Mucosa of descending colon (tissue), 3 donors: ENCODE measurements around the gene TACR1. TPM values are rescaled to one million over a fixed set of nuclear protein-coding genes. Genes with fewer than 3 reads are reported as not detected.
"Not testable (repeated sequence)": the region's sequence is repeated elsewhere in the genome, so short reads cannot be mapped to it uniquely, and the experiment has no call there.

Source experiments
- ATAC-seq: fragments of 200-7000 bp; cut with Tn5 transposase; one replicate; pipeline ENCODE4 v1.9.1; 2020; ENCODE audit warnings: mild to moderate bottlenecking, moderate library complexity
- DNase-seq, 3 donors: peaks; one replicate each; pipeline ENCODE4 v3.0.0-alpha.2; 2020
- H3K36me3 ChIP-seq: fragments of 200-600 bp; one replicate; pipeline ENCODE4 v1.8.0; 2021; ENCODE audit warnings: low read depth, mild to moderate bottlenecking
- H3K4me1 ChIP-seq: fragments of 200-600 bp; one replicate; pipeline ENCODE4 v1.8.0; 2021; ENCODE audit warnings: low read depth, mild to moderate bottlenecking
- H3K4me3 ChIP-seq: fragments of 200-600 bp; one replicate; pipeline ENCODE4 v1.8.0; 2021; ENCODE audit warnings: mild to moderate bottlenecking
- H3K9me3 ChIP-seq: fragments of 200-600 bp; one replicate; pipeline ENCODE4 v1.8.0; 2021; ENCODE audit warnings: mild to moderate bottlenecking
- intact Hi-C, 2 donors: fragments of 100-400 bp; cut with DNase I in 1 of 2; cut with micrococcal nuclease in 1 of 2; formaldehyde crosslinking; loops; one replicate each; pipeline versions ENCODE4 v1.11.0 to v1.11.1; 2022; cut with DNase I, micrococcal nuclease
- total RNA-seq, 3 donors: library from RNA; stranded (reverse); fragmentation: NEBNext Ultra II Directional in 2 of 3; extraction: Animal tissue kit (Norgen Biotek cat#: 25700) in 2 of 3; gene quantifications; one replicate each; pipeline versions ENCODE4 v1.2.1 to v1.2.4, GENCODE V29; 2021 to 2023
- TF ChIP-seq, protein P1 (sequence below): fragments of 200-600 bp; IDR thresholded peaks from one replicate; pipeline ENCODE4 v1.8.0; 2022; ENCODE audit warnings: antibody characterized with exemption, mild to moderate bottlenecking
- donor health status: DM: no; HTN: no; CAD: no; lungs with moderate emphysema.
- donor health status: DM: no; HTN: no; CAD: no.
- donor health status: DM: no; HTN: yes; CAD: no.

Gene TACR1
- total RNA-seq, 3 donors from 2014 or later = 0.81 to 1.2 (median 1.0) TPM

DNA sequence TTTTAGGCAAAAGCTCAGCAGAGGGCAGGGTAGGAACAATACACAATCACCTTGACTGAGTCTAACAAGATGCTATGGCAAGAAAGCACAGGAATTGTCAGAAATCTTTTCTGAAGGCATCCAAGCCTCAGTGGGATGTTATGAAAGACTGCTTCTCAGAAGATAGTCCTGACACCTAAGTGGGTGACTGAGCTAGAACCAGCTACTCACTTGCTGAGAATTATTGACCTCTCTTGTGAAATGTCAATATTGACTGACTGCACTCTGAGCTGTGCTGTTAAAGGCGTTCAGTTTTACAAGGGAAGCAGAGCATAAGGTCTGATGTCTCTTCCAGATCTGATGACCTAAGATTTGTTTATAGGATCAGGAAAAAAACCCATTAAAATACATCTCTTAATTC, 46.1 kb downstream of the TACR1 start:
- TF ChIP-seq, protein P1, sequence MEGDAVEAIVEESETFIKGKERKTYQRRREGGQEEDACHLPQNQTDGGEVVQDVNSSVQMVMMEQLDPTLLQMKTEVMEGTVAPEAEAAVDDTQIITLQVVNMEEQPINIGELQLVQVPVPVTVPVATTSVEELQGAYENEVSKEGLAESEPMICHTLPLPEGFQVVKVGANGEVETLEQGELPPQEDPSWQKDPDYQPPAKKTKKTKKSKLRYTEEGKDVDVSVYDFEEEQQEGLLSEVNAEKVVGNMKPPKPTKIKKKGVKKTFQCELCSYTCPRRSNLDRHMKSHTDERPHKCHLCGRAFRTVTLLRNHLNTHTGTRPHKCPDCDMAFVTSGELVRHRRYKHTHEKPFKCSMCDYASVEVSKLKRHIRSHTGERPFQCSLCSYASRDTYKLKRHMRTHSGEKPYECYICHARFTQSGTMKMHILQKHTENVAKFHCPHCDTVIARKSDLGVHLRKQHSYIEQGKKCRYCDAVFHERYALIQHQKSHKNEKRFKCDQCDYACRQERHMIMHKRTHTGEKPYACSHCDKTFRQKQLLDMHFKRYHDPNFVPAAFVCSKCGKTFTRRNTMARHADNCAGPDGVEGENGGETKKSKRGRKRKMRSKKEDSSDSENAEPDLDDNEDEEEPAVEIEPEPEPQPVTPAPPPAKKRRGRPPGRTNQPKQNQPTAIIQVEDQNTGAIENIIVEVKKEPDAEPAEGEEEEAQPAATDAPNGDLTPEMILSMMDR = no peak
- peak; percentile 88 for ATAC-seq
- intact Hi-C loops = no loop called here

DNA sequence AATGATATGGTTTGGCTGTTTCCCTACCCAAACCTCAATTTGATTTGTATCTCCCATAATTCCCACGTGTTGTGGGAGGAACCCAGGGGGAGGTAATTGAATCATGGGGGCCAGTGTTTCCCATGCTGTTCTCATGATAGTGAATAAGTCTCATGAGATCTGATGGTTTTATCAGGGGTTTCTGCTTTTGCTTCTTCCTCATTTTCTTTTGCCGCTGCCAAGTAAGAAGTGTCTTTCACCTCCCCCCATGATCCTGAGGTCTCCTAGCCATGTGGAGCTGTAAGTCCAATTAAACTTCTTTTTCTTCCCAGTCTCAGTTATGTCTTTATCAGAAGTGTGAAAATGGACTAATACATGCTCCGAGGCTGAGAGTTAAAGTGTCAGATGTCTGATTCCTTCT, 47.1 kb downstream of the TACR1 start:
- H3K4me3 ChIP-seq, H3K36me3 ChIP-seq, intact Hi-C loops, DNase-seq, ATAC-seq, H3K4me1 ChIP-seq, H3K9me3 ChIP-seq: not testable (repeated sequence)

More for the DNA sequence above, 46.1 kb downstream of the TACR1 start:
- H3K4me3 ChIP-seq = no peak overlapping the region
- H3K4me1 ChIP-seq = peaks cover 6% of the 10 kb centered on the region
- no peaks in the 10 kb centered on the region for H3K36me3 ChIP-seq
- no peaks in the 10 kb centered on the region for H3K9me3 ChIP-seq
- no peak for DNase-seq

DNA sequence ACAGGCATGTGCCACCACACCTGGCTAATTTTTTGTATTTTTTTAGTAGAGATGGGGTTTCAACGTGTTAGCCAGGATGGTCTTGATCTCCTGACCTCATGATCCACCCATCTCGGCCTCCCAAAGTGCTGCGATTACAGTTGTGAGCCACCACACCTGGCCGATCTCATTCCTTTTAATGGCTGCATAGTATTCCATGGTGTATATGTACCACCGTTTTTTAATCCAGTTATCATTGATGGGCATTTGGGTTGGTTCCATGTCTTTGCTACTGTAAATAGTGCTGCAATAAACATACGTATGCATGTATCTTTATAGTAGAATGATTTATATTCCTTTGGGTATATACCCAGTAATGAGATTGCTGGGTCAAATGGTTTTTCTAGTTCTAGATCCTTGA, 51.4 kb downstream of the TACR1 start:
- H3K4me3 ChIP-seq, DNase-seq, intact Hi-C loops, H3K9me3 ChIP-seq, H3K4me1 ChIP-seq, ATAC-seq, H3K36me3 ChIP-seq: not testable (repeated sequence)

DNA sequence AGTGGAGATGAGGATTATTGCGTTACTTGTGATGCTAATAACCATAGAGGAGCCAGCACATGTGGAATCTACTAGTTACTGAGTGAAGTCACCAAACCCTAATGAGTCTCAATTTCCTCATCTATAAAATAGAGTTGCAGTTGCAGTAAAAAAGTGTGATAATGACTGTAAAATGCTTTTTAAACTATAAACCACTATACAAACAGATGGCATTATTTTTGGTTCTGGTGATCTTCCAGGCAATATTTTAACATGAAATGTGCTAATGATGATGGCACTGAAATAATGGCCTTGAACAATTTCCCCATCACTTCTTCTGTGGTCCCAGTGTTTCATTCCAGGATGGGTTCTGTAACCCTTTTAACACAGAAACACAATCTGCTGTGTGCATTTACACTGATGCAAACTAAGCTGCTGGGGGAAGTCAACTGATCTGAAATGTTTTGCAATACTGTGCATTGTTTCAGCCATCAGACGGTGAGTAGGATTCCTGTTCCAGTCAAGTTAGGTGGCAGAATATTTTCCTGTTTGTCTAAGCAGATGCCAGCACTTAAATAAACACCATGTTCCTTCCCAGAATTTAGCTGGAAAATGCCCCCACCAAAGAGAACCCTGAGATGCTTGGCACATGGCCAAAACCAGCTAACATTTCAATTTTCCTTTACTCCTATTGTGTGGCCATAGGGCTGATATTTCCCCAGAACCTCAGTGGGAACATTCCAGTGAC, 52.6 kb downstream of the TACR1 start:
- TF ChIP-seq, protein P1 = no peak
- no peak for ATAC-seq
- Histone ChIP-seq H3K4me3 (no peak overlapping the region), H3K9me3 (no peaks in the 10 kb centered on the region), H3K4me1 (no peaks in the 10 kb centered on the region), H3K36me3 (no peaks in the 10 kb centered on the region)
- DNase-seq = no peak
- intact Hi-C loops = no loop called here

DNA sequence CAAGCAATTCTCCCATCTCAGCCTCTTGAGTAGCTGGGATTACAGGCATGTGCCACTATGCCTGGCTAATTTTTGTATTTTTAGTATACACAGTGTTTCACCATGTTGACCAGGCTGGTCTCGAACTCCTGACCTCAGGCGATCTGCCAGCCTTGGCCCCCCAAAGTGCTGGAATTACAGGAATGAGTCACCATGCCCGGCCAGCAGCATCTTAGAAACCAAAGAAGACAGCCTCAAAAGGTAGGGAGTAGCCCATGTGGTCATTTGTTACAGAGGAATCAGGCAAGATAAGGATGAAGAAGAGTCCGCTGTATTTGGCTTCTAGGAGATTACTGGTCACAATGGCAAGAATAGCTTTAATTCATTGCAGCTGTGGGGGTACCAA, 53.1 kb downstream of the TACR1 start:
- H3K4me1 ChIP-seq, DNase-seq, H3K9me3 ChIP-seq, intact Hi-C loops, ATAC-seq, H3K36me3 ChIP-seq, H3K4me3 ChIP-seq: not testable (repeated sequence)

DNA sequence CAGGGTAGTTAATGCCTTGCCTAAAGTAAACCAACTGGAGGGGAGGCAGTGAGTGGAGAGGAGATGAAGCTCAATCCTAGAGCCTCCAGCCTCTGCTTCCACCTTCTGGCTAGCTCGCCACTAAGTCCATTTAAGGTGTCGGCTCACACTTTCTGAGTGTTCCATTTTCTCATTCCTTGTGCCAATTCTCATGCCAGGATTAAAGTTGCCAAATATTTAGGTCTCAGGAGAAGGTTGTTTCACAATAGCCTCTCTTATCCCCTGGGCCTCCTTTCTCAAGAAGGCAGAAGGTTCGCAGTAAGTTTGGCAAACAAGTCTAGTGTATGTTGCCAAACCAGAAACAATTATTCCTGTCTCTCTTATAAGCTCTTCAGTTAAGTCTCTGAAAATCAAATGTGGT, 57.2 kb downstream of the TACR1 start:
- Histone ChIP-seq H3K36me3 (no peaks in the 10 kb centered on the region), H3K4me3 (no peak overlapping the region), H3K4me1 (no peaks in the 10 kb centered on the region), H3K9me3 (no peaks in the 10 kb centered on the region)
- TF ChIP-seq, protein P1 = no peak
- ATAC-seq (no peak), DNase-seq (no peak)
- intact Hi-C loops = no loop called here

DNA sequence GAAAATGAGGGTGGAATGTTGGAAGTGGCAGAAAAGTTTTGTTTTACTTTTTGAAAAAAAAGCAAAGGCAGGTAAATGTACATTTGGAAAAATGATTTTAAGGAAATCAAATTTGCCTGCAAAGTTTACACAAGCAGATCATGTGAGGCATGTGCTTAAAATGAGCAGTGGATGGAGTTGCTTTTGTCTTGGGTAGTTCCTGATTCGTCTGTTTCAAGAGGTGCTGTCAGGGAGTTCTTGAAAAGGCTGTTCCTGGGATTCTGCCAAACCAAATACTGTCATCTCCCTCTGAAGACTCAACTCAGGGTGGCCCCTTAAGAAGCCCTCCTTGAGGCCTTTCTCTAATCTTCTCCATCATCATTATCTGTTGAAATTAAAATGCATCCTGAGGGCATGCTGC, 59.0 kb downstream of the TACR1 start:
- H3K4me1 ChIP-seq = no peaks in the 10 kb centered on the region
- DNase-seq (no peak), ATAC-seq (no peak)
- no peaks in the 10 kb centered on the region for H3K9me3 ChIP-seq
- intact Hi-C loops = no loop called here
- no peak overlapping the region for H3K4me3 ChIP-seq
- TF ChIP-seq, protein P1 = no peak
- H3K36me3 ChIP-seq = no peaks in the 10 kb centered on the region
